GM12892 (cell line): ENCODE measurements around the gene CRIP1.

Source experiments
- POLR2A ChIP-seq: IDR thresholded peaks from 2 replicates; pipeline ENCODE4 v1.6.1; 2011; ENCODE audit warnings: low read depth, low read length, control low read depth
- POLR2AphosphoS5 ChIP-seq: IDR thresholded peaks from 2 replicates; pipeline ENCODE4 v1.6.1; 2011; ENCODE audit warnings: low read depth, low read length, control low read depth
- TAF1 ChIP-seq: IDR thresholded peaks from 2 replicates; pipeline ENCODE4 v1.6.1; 2011; ENCODE audit warnings: low read depth, mild to moderate bottlenecking, control low read depth, low read length, borderline replicate concordance

DNA sequence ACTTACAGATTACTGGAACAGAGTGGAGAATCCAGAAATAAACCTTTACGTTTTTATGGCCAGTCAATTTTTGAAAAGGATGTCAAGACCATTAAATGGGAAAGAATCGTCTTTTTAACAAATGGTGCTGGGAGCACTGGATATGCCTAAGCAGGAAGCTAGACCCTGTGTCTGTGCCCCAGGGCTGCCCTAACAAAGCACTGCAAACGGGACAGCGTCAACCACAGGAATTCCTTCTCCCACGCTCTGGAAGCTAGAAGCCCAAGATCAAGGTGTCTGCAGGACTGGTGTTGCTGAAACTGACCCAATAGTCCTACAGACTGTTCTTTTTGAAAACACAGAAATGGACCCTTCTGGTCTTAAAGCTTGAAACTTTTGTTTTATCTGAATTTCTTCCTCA lies 30.4 kb downstream of the CRIP1 start:
- TF ChIP-seq TAF1 (no peak), POLR2A (no peak), POLR2AphosphoS5 (no peak)
